C4-2B (cell line): Measurements from ENCODE around the gene LRRC10B.

Experiments
- H3K27ac ChIP-seq: fragments of 450-650 bp; 2 replicates; pipeline ENCODE4 v1.5.1; 2017
- CTCF ChIP-seq: fragments of 450-650 bp; conservative IDR thresholded peaks from 2 replicates; pipeline ENCODE4 v1.5.1; 2017; ENCODE audit warnings: mild to moderate bottlenecking
- ZFX ChIP-seq: fragments of 450-650 bp; IDR thresholded peaks from 2 replicates; pipeline ENCODE4 v1.6.1; 2017

Gene LRRC10B

GRCh38 chr11:61515686-61516085 lies 7.1 kb downstream of the LRRC10B start:
- TF ChIP-seq ZFX (no peak), CTCF (no peak)
- no peak overlapping the region for H3K27ac ChIP-seq

- TF ChIP-seq ZFX (no peak), CTCF (no peak)
- no peak overlapping the region for H3K27ac ChIP-seq
Observed at GRCh38 chr11:61516191-61516590, 7.6 kb downstream of the LRRC10B start.

GRCh38 chr11:61516675-61517572 lies 8.4 kb downstream of the LRRC10B start:
- no peak overlapping the region for H3K27ac ChIP-seq
- peak; percentile 99 for TF ChIP-seq CTCF
- no peak for TF ChIP-seq ZFX

GRCh38 chr11:61518032-61518795 lies 9.7 kb downstream of the LRRC10B start:
- TF ChIP-seq ZFX (no peak), CTCF (no peak)
- no peak overlapping the region for H3K27ac ChIP-seq

- TF ChIP-seq ZFX (no peak), CTCF (no peak)
- no peak overlapping the region for H3K27ac ChIP-seq
Observed at GRCh38 chr11:61522881-61523280, 14.3 kb downstream of the LRRC10B start.

- TF ChIP-seq ZFX (no peak), CTCF (no peak)
- H3K27ac ChIP-seq = no peak overlapping the region
Observed at GRCh38 chr11:61524446-61524845, 15.9 kb downstream of the LRRC10B start.

GRCh38 chr11:61524963-61525587 lies 16.5 kb downstream of the LRRC10B start:
- H3K27ac ChIP-seq = no peak overlapping the region
- TF ChIP-seq CTCF = no peak
- TF ChIP-seq ZFX = no peak
